ENCODE data around the gene NFX1.
A peak's percentile ranks its signal among the peaks of the same experiment; 100 is the strongest.

NFX1 gene

DNA sequence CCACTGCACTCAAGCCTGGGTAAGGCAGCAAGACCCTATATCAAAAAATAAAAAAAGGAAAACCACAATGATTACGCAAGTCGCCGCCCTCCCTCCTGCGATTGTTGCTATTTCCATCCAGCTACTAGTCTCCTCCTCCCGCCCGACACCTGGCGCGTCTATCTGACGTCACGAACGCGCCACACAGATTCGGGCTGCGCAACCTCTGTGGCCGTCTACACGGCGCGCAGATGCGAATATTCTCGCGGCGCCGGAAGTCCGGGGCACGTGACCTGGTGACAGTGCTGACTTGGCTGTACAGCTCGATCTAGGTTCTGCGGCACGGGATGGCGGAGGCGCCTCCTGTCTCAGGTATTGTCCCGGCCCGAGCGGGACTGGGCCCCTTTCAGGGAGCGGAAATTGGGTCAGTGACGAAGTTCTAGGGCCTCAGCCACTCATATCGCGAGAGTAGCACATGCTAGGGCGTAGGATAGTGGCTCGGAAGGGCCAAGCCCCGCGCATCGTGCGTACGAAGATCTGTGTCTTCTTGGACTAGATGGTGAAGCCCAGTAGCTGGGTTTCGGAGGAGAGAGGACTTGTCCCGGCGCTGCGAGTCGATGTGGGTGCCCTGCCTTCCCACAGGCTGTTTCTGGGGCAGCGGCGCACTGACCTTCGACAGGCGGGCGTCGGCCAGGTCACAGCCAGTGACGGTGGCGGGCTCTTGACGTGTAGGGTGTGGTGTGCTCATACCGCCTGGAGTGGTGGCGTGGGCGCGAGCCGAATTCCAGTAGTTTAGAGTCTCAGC lies at the start of gene NFX1:
NFX1 (plus strand) TSS at position 270 of the 784 bp plus-strand sequence; CDS start at position 327, 57 bp downstream.
- DNase-seq: peak; percentile 99

GRCh38 chr9:33241298-33241697 lies 49.0 kb upstream of the NFX1 start:
- DNase-seq: no peak

- DNase-seq: no peak
Measured at GRCh38 chr9:33242609-33243134, 47.6 kb upstream of the NFX1 start.

GRCh38 chr9:33244137-33244784 lies 46.1 kb upstream of the NFX1 start:
- no peak for DNase-seq

GRCh38 chr9:33245341-33245740 lies 45.0 kb upstream of the NFX1 start:
- no peak for DNase-seq

- DNase-seq: no peak
Measured at GRCh38 chr9:33246269-33246860, 44.0 kb upstream of the NFX1 start.

DNA sequence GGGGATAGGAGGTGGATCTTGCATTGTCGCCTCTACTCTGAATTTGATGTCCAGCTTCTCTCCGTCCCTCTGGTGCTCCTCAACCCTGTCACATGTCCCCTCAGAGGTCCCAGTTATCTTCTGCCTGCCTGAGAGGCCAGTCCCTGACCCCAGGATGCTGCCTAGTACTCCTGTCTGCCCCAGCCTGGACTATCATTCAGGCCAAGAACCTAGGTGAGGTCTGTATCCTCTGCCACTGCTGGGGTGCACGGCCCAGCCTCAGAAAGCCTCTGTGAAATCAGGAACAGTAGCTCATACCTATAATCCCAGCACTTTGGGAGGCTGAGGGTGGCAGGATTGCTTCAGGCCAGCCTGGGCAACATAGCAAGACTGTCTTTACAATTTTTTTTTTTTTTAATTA lies 41.7 kb upstream of the NFX1 start:
- DNase-seq: no peak

- no peak for DNase-seq
Measured at GRCh38 chr9:33249087-33249658, 41.1 kb upstream of the NFX1 start.

- DNase-seq: no peak
Measured at GRCh38 chr9:33249983-33250382, 40.3 kb upstream of the NFX1 start.

GRCh38 chr9:33250458-33250995 lies 39.8 kb upstream of the NFX1 start:
- no peak for DNase-seq

- DNase-seq: no peak
Measured at GRCh38 chr9:33254211-33254610, 36.1 kb upstream of the NFX1 start.

GRCh38 chr9:33255014-33255413 lies 35.3 kb upstream of the NFX1 start:
- no peak for DNase-seq

GRCh38 chr9:33255471-33255870 lies 34.8 kb upstream of the NFX1 start:
- DNase-seq: no peak

DNA sequence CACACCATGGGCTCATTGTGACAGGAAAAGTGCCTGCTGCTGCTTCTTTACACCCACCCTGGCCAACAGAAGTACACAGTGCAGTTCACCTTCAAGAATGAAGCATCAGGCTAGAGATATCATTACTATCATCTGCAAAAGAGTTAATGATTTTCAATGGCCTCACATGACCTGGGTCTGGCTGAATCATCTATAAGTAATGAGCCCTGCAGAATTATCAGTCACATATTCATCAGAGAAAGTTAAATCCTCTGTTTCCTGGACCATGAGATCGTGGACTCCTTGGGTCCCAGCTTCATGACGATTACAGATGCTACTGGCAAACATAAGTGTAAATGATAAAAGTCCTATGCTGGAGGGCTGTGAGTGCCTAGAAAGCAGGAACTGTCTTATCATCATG lies 34.1 kb upstream of the NFX1 start:
- no peak for DNase-seq

DNA sequence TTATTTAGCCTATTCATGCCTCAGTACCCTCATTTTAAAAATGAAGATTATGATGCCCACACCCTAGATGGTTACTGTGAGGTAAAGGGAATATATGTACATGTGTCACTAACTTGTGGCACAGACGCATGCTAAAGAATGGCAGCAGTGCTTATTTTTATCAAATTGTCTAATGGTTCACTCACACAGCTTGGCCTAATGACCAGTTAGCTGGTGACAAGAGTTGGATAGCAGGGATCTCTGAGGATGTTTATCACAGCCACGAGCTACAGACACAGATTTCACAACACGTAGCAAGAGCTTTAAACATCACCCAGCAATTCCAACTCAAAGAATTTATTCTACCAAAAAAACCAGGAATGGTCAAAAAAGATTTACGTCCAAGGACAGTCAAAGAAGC lies 33.0 kb upstream of the NFX1 start:
- no peak for DNase-seq

- no peak for DNase-seq
Measured at GRCh38 chr9:33260372-33260771, 29.9 kb upstream of the NFX1 start.

DNA sequence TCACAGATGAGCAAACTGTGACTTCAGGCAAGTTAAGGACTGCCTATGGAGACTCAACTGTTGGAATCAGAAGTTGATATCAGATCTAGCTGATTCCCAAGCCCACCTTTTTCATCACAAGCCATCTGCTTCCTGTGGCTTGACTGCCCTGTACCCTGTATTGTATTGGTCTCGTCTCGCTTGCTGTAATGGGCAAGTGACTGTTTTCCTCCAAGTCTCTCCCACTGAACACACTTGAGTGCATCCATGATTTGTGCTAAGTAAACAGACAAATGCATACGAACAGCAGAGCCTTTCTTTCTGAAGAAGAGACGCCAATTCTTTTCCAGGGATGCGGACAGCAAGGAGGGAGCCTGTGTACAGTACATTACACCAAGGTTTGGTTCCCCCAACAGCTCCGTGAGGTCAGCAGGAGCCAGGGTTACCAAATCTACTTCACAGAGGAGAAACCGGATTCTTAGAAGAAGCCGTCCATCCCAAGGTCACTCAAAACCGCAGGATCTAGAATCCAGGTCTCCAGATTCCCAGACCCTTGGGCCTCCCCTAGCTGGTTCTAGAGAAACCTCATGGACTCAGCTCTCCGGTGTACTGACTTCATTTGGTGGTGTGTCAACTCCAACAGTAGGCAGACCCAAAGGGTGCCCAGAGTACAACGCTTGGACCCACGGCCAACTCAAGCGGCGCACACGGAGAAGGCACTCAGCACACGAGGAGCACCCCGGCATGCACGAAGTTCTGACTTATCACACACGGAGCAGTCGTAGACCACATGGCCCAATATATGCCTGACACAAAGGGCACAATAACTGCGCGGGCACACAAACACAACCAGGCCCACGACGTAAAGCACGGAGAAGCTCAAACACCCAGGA lies 26.9 kb upstream of the NFX1 start:
- DNase-seq: peak; percentile 37

DNA sequence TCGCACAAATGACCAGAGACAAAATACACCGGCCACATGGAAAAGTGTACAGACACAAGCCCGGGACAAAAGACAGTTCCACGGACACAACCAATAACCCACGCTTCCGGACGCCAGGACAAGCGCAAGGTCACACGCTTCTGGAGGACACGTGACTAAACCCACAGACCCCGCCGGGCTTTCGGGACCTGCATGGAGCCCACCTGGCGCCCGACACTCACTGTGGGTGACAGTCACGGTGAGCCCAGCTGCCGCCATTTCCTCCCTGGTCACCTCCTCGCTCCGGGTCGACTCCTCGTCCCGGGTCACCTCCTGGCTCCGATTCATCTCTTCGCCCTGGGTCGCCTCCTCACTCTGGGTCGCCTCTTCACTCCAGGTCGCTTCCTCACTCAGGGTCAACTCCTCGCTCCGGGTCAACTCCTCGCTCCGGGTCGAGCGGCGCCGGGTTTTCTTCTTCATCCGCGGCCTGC lies 26.3 kb upstream of the NFX1 start:
- DNase-seq: peak; percentile 66

- peak; percentile 100 for DNase-seq
Measured at GRCh38 chr9:33264473-33265177, 25.7 kb upstream of the NFX1 start, which contains the start of the genes BAG1 and CHMP5. Gene BAG1, minus strand, starts transcription at chr9:33264708. Gene CHMP5, plus strand, starts transcription at chr9:33265049. Its CDS starts 30 bp downstream, at chr9:33265079.

DNA sequence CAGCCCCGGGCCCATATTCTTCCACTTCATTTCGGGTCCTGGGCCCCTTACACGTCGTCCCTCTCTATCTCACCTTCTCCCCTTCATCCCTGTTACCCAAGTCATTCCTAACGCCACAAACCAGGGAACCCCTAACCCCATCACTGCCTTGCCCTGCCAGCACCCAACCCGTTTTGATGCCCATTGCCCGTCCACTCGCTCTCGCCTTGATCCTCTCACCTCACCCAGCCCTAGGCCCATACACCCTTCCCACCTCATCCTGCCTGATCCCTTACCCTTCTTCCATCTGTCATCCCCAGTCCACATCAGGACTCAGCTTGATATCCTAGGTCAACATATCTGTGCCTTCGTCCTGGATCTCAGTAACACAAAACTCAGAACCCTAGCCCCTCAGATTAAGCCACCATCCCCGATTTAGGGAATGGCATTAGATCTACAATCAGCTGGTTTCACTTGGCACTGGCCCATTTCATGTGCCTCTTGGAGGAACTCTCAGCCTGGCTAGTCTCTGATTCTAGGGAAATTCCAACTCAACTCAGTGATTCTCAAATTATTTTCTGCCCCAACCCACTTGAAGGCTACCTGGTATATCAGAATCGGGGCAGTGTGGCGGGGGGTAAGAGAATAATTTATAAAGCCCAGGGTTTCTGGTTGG lies 25.0 kb upstream of the NFX1 start:
- no peak for DNase-seq

Data from femur (tissue), 1 donor.